Panc1 (cell line): Measurements from ENCODE around the gene WTAP. TPM values are rescaled to one million over a fixed set of nuclear protein-coding genes. Genes with fewer than 3 reads are reported as not detected.

Source experiments
- ATAC-seq: fragments of 200-7000 bp; cut with Tn5 transposase; 2 replicates; pipeline ENCODE4 v1.9.1; 2020; ENCODE audit warnings: mild to moderate bottlenecking, moderate library complexity
- BruUV-seq: library from RNA; stranded (reverse); fragments of 400-500 nt; replicated peaks from 2 replicates; lab custom pipeline; 2021; lab: Mats Ljungman, UMichigan
- CTCF ChIA-PET: fragments of 300-600 bp; sonication (Branson Sonifier 250); formaldehyde crosslinking; loops from one replicate; lab custom pipeline; 2022; ENCODE audit warnings: antibody characterized with exemption; lab: Charles Lee
- POLR2A ChIA-PET: fragments of 300-600 bp; sonication (Branson Sonifier 250); formaldehyde crosslinking; loops from one replicate; lab custom pipeline; 2022; ENCODE audit warnings: antibody characterized with exemption; lab: Charles Lee
- DNase-seq: peaks from one replicate; pipeline ENCODE4 v3.0.0-alpha.2; 2010; ENCODE audit warnings: low read depth, low spot score
- H3K27ac ChIP-seq: 2 replicates; pipeline ENCODE4 v1.5.1; 2011; ENCODE audit warnings: mild to moderate bottlenecking, low read length, inconsistent platforms
- H3K27me3 ChIP-seq: fragments of 200-500 bp; sonication (Bioruptor generic); 2 replicates; pipeline ENCODE4 v1.6.0; 2014; ENCODE audit warnings: low read length, inconsistent platforms; ENCODE audit not compliant: control insufficient read depth, insufficient read depth
- H3K36me3 ChIP-seq: fragments of 200-500 bp; sonication (Bioruptor generic); 2 replicates; pipeline ENCODE4 v1.5.1; 2014; ENCODE audit warnings: inconsistent platforms, mild to moderate bottlenecking, low read length, moderate library complexity; ENCODE audit not compliant: control insufficient read depth, insufficient read depth
- H3K4me1 ChIP-seq: 2 replicates; pipeline ENCODE4 v1.5.1; 2011; ENCODE audit warnings: inconsistent platforms, mild to moderate bottlenecking, low read length, moderate library complexity; ENCODE audit not compliant: control insufficient read depth, insufficient read depth
- H3K4me3 ChIP-seq, 2 experiments: 2 replicates each; pipeline ENCODE4 v1.5.1; 2011 to 2012; ENCODE audit warnings: low read depth in 2 of 2, low read length in 2 of 2, mild to moderate bottlenecking in 2 of 2, inconsistent platforms in 1 of 2, moderate library complexity in 1 of 2
- H3K9me3 ChIP-seq: fragments of 200-500 bp; sonication (Bioruptor generic); 2 replicates; pipeline ENCODE4 v1.5.1; 2014; ENCODE audit warnings: low read depth, mild to moderate bottlenecking, inconsistent platforms, low read length, moderate library complexity; ENCODE audit not compliant: control insufficient read depth, insufficient read depth
- CTCF ChIP-seq: fragments of 450-650 bp; IDR thresholded peaks from 2 replicates; pipeline ENCODE4 v1.5.1; 2017; ENCODE audit warnings: mild to moderate bottlenecking
- POLR2AphosphoS5 ChIP-seq: IDR thresholded peaks from 2 replicates; pipeline ENCODE4 v1.6.1; 2012; ENCODE audit warnings: mild to moderate bottlenecking, low read depth, low read length, moderate library complexity
- REST ChIP-seq, 2 experiments: IDR thresholded peaks; 2 replicates each; pipeline ENCODE4 v1.6.1; 2011 to 2012; ENCODE audit warnings: low read depth in 2 of 2, control low read depth in 1 of 2, low read length in 1 of 2, mild to moderate bottlenecking in 1 of 2, moderate library complexity in 1 of 2; ENCODE audit not compliant: insufficient read depth in 1 of 2
- SIN3A ChIP-seq: IDR thresholded peaks from 2 replicates; pipeline ENCODE4 v1.6.1; 2012; ENCODE audit warnings: low read depth, mild to moderate bottlenecking, low read length, moderate library complexity, borderline replicate concordance; ENCODE audit not compliant: insufficient read depth
- TCF7L2 ChIP-seq: IDR thresholded peaks from 2 replicates; pipeline ENCODE4 v1.6.1; 2011; ENCODE audit warnings: mild to moderate bottlenecking, low read depth, low read length, inconsistent platforms
- in situ Hi-C: cut with HindIII; loops from 2 replicates; pipeline ENCODE4 v1.10.0; 2016; ENCODE audit warnings: low sequenced_read_pairs, low pct_unique_long_range_greater_than_20kb
- intact Hi-C: fragments of 100-400 bp; cut with micrococcal nuclease; formaldehyde crosslinking; loops from one replicate; pipeline ENCODE4 v1.10.0; 2022; ENCODE audit not compliant: unreplicated experiment
- total RNA-seq: library from RNA; stranded (reverse); gene quantifications from one replicate; pipeline ENCODE4 v1.2.1, GENCODE V29; 2021; ENCODE audit not compliant: unreplicated experiment

Gene WTAP
- total RNA-seq, 1 experiment from 2014 or later, result 112 TPM

- BruUV-seq, result TSS peak; percentile 50
- Histone ChIP-seq H3K27ac (no peak overlapping the region), H3K36me3 (peaks cover 17% of the 10 kb centered on the region; the same call in 1 of the 2 replicates), H3K4me1 (no peaks in the 10 kb centered on the region), H3K9me3 (no peaks in the 10 kb centered on the region), H3K27me3 (no peaks in the 10 kb centered on the region), H3K4me3 (no peak overlapping the region)
- intact Hi-C loops (no loop called here), in situ Hi-C loops (no loop called here)
- TF ChIP-seq TCF7L2, result no peak
- no peak for TF ChIP-seq CTCF
- TF ChIP-seq POLR2AphosphoS5, result no peak
- TF ChIP-seq REST (IDR thresholded peaks at IDR 0.05; ENCODE audit: insufficient read depth in 1 of 2, low read depth in 2 of 2, low read length in 1 of 2), result no peak
- TF ChIP-seq SIN3A, result no peak
- no peak for DNase-seq
- ATAC-seq, result no peak
- ChIA-PET POLR2A (no interaction called here), CTCF (no interaction called here)
Observed at GRCh38 chr6:159797554-159797953, 70.2 kb downstream of the WTAP start.

- POLR2A ChIA-PET, result no interaction called here
Observed at GRCh38 chr6:159800141-159800865, 73.0 kb downstream of the WTAP start, which contains the start of gene PNLDC1. Gene PNLDC1, plus strand, starts transcription at chr6:159800276. Its CDS starts 32 bp downstream, at chr6:159800308.

More at GRCh38 chr6:159800141-159800865, 73.0 kb downstream of the WTAP start, which contains the start of gene PNLDC1:
- no TSS peak for BruUV-seq
- no peaks in the 10 kb centered on the region for H3K4me1 ChIP-seq
- DNase-seq (no peak), ATAC-seq (0 out of 2 replicates have a peak, but pooled peaks have one; percentile 23)
- CTCF ChIA-PET, result no interaction called here
- H3K27ac ChIP-seq, result no peak within 1 kb of the TSS
- no peak within 1 kb of the TSS for H3K4me3 ChIP-seq
- no peaks in the 10 kb centered on the region for H3K9me3 ChIP-seq
- in situ Hi-C loops (no loop called here), intact Hi-C loops (no loop called here)
- no peaks in the 10 kb centered on the region for H3K27me3 ChIP-seq
- H3K36me3 ChIP-seq, result peaks cover 11% of the 10 kb centered on the region; the same call in 1 of the 2 replicates
- TF ChIP-seq REST (IDR thresholded peaks at IDR 0.05; ENCODE audit: insufficient read depth in 1 of 2, low read depth in 2 of 2, low read length in 1 of 2) (no peak), CTCF (no peak), SIN3A (no peak), POLR2AphosphoS5 (no peak), TCF7L2 (no peak)
